Uterus (tissue), 2 donors: ENCODE measurements around the gene ZSWIM6.

Source experiments
- POLR2A ChIP-seq, 2 donors: fragments of 450-650 bp; IDR thresholded peaks; one replicate each; pipeline ENCODE4 v1.6.1; 2016; ENCODE audit warnings: antibody characterized with exemption in 2 of 2, mild to moderate bottlenecking in 1 of 2, moderate library complexity in 1 of 2
- TF ChIP-seq, protein P1 (sequence below), 4 experiments: fragments of 200-600 bp in 2 of 4; fragments of 450-650 bp in 2 of 4; sonication (generic) in 2 of 4; IDR thresholded peaks; one replicate each; pipeline ENCODE4 v1.5.1; 2016 to 2019; ENCODE audit warnings: antibody characterized with exemption in 4 of 4, mild to moderate bottlenecking in 2 of 4, moderate library complexity in 1 of 4

DNA sequence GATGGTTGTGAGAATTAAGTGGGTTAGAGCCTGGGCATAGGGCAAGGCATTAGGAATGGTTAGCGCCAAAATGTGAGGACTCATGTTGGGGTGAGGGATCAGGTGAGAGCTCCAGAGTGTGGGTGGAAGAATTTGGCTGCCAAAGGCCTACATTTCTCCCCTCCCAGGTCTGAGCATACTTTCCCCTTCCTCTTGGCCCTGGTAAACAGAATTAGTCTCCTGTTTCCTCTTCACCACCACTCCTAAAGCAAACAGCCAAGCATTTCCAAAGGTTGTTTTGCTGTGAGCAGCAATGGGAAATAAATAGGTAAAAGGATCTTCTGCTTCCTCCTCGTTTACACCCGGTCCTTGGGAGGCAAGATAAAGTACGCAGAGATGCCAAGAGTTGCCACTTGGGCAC is 132.5 kb downstream of the ZSWIM6 start:
- TF ChIP-seq, protein P1, sequence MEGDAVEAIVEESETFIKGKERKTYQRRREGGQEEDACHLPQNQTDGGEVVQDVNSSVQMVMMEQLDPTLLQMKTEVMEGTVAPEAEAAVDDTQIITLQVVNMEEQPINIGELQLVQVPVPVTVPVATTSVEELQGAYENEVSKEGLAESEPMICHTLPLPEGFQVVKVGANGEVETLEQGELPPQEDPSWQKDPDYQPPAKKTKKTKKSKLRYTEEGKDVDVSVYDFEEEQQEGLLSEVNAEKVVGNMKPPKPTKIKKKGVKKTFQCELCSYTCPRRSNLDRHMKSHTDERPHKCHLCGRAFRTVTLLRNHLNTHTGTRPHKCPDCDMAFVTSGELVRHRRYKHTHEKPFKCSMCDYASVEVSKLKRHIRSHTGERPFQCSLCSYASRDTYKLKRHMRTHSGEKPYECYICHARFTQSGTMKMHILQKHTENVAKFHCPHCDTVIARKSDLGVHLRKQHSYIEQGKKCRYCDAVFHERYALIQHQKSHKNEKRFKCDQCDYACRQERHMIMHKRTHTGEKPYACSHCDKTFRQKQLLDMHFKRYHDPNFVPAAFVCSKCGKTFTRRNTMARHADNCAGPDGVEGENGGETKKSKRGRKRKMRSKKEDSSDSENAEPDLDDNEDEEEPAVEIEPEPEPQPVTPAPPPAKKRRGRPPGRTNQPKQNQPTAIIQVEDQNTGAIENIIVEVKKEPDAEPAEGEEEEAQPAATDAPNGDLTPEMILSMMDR (IDR thresholded peaks at IDR 0.05) = no peak
- TF ChIP-seq POLR2A (IDR thresholded peaks at IDR 0.05) = no peak
